ENCODE data around the gene SLC25A22.
A peak's percentile ranks its signal among the peaks of the same experiment; 100 is the strongest.

The SLC25A22 gene

DNA sequence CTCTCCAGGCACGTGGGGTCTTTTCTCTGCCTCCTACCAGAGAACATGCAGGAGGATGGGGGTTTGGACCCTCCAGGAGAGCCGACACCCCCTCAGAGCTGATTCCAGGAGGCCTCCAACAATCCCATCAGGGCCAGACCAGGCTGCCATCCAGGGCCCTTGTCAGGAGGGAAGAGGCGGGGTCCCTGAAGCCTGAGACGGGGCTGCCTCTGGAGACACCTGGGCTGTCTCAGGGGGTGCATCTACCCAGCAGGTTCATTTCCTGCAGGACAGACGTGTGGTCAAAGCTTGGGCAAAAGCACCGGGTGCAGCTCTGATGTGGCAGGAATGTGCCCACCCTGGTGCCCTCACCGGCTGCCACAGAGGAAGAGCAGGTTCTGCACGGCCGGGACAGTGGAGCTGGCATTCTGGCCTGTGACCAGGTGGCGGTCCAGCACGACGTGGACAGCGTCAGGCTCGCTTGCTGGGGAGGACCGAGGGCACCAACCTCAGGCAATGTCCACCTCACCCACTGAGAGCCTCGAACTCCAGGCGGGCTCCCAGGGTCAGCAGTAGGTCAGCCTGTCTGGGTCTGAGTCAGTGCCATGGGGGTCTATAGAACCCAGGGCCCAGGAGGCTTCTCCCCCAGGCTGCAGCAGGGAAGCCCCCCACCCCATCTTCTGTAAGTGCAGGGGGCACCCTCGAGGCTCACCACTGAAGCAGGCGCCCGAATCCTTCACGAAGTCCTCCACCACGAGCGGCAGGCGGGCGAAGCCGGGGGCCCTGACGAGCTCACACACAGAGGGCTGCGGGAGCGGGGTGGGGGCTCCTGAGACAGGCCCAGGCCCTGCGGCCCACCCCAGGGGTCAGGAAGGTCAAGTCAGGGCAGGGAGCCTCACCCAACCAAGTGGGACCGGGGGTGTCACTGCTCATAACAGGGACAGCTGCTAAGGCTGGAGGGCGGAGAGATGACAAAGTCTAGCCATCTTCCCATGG, 27.2 kb downstream of the SLC25A22 start:
- no peak for DNase-seq

DNA sequence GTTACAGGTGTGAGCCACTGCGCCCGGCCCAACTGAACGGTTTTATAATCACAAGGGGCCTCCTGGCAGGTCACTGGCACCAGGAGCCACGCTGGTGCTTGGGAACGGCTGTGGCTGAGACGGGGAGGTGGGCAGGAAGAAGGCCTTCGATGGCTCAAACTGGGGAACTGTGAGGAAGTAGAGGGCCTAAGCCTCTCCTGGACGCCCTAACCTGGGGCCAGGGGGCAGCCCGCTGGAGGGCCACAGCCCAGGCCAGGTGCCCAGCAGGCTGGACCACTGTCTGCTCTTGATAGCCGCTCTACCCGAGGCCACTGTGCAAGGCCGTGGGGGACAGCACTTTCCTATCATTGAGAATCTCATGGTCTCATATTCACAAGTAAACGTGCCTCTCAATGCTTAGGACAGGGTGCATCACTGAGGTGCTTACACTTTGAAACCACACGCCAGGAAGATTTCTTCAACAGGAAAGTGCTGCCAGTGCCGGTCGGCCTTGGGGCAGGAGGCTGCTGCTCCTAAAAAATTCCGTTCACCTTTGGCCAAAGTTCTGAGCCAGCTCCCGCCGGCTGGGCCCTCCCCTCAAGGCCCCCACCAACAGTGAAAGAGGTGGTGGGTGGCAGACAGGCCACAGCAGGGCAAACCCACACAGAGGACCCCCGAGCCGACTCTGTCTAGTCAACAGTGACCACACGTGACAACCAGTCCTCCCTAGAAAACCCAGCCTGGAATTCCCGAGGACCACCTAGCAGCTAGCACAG, 28.0 kb downstream of the SLC25A22 start:
- no peak for DNase-seq

DNA sequence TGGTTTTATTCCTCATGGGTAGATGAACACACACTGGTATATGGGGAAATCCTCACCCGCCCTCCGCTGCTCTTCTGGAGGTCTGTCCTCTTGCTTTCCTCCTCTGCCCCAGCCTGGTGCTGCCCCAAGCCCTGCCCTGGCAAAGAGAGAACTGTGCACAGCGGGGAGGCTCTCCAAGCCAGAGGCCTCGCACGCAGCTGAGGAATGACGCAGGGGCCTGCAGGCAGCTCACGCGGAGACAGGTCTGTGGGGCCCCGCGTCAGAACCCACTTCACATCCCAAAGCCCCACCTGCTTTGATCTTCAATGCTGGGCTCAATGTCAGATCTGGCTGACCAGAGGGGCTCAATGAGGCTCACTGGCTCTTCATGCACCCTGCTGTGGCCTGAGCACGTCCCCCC, 30.8 kb downstream of the SLC25A22 start:
- DNase-seq, result no peak

DNA sequence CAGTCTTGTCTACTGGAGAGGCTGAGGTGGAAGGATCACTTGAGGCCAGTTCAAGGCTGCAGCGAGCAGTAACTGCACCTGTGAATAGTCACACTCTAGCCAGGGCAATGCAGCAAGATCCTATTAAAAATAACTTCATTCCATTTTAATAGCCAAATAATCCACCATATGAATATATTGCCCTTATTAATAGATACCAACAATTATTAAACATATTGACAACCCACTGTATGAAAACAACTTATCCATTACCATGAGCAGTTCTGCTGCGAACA, 31.2 kb downstream of the SLC25A22 start:
- no peak for DNase-seq

DNA sequence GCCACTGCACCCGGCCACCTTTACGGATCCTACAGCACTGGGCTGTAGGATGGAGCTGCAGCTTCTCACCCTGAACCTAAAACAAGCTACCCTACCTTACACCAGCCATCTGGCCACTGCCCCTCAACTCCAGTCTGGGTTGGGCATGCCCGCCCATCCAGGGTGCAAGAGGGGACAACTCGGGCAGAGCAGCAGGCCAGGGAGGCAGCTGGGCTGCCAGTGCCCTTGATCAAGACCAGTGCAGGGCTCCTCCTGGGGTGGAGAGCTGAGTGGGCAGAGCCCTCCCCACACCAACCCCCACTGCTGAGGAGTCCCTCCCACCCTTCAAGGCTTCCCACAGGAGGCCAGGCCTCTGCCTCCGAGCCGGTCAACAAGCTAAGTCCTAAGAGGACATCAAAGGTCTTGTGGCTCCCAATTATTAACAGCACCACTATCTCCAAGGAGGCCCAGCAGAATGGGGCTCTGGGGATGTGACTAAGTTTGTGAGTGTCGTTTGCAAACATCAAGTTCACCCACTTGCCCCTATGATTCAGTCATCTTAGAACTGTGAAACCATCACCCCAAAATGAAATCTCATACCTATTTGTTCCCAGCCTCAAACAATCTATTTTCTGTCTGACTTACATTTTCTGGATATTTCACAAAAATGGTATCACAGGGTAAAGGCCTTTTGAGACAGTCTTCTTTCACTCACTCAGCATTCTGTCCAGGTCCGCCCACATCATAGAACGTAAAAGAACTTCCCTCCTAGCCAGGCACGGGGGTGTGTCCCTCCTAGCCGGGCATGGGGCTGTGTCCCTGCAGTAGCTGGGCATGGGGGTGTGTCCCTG, 31.8 kb downstream of the SLC25A22 start:
- DNase-seq, result peak; percentile 54 to 64 (median 58)

DNA sequence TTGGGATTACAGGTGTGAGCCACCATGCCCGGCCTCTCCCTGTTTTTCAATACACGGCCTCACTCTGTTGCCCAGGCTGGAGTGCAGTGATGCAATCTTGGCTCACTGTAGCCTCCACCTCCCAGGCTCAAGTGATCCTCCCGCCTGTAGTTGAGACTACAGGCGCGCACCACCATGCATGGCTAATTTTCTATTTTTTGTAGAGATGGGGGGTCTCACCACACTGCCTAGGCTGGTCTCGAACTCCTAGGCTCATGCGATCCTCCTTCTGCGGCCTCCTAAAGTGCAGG, 32.3 kb downstream of the SLC25A22 start:
- no peak for DNase-seq

DNA sequence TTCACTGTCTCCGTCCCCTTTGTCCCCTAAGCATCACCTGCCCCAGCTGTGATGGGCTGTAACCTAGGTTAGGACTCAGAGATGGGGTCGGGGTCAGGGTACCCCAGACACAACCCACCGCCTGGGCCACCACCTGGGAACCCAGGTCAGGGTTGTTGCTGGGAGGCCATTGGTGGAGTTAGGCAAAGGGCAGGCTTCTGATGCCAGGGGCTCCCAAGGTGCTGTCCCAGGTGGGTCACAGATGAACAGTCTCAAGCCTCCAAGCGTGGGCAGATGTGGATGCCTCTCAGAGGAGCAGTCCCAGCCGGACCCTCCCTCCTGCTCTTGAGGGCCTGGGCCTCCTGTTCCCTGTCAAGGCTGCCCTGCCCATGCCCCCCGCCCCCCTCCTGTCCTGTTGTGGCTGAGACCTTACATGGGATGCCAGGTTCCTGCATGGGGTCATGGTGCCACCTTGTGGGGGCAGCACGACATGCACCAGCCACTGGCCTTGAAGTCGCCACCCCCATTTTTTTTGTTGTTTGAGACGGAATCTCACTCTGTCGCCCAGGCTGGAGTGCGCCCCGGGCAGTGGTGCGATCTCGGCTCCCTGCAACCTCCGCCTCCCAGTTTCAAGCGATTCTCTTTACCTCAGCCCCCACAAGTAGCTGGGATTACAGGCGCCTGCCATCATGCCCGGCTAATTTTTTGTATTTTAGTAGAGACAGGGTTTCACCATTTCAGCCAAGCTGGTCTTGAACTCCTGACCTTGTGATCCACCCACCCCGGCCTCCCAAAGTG, 32.9 kb downstream of the SLC25A22 start:
- DNase-seq, result peak; percentile 68 to 74 (median 69)

DNA sequence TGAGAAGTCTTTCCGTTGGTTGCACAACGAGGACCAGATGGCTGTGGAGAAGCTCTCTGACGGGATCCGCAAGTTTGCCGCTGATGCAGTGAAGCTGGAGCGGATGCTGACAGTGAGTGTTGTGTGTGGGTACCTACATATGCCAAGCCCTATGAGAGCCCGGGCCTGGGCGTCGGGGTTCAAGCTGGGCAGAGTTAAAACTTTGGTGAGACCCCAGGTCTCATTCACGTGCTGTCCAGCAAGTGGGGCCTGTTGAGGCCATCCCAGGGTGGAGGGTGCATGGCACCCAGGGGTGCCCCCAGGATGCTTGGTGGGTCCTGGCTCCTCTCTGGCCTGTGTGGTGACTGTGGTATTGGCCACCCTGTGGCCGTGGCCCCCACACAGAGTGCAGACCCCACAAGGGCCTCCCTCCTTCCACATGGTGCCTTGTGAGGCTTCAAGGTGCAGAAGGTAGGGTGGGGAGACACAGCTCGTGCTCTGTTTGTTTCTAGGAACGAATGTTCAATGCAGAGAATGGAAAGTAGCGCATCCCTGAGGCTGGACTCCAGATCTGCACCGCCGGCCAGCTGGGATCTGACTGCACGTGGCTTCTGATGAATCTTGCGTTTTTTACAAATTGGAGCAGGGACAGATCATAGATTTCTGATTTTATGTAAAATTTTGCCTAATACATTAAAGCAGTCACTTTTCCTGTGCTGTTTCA, 33.6 kb downstream of the SLC25A22 start:
- no peak for DNase-seq

DNA sequence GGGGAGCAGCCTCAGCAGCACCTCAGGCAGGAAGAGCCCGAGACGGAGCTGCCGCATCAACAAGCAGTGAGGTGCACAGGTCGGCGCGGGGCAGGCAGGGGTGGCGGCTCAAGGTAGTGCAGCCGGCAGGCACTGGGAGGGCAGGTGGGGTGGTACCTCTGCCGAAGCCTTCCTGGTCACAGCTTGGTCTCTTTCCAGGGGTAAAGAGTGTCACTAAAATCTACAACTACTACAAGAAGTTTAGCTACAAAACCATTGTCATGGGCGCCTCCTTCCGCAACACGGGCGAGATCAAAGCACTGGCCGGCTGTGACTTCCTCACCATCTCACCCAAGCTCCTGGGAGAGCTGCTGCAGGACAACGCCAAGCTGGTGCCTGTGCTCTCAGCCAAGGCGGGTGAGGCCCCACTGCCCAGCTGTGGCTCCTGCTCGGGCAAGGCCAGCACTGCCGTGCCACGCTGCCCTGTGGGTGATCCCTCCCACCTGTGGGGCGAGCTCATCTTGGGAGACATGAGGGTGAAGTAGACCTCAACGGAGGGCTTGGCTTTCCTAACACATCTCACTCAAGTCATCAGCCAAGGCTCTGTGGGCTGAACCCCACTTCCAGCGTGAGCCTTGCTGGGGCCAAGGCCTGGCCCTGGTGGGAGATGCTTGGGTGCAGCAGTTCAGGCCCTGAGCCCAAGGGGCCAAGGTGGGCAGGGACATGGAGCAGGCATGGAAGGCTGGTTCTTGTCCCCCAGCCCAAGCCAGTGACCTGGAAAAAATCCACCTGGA, 34.3 kb downstream of the SLC25A22 start:
- no peak for DNase-seq

DNA sequence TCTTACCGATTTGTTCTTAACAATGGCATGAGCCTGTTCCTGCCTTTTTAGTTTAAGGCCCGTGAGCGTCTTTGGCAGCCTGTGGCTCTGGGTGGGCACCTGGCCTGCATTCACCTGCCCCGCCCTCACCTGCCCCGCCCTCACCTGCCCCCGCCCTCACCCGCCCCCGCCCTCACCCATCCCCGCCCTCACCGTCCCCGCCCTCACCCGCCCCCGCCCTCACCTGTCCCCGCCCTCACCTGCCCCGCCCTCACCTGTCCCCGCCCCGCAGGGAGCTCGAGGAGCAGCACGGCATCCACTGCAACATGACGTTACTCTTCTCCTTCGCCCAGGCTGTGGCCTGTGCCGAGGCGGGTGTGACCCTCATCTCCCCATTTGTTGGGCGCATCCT, 35.0 kb downstream of the SLC25A22 start:
- DNase-seq, result no peak

DNA sequence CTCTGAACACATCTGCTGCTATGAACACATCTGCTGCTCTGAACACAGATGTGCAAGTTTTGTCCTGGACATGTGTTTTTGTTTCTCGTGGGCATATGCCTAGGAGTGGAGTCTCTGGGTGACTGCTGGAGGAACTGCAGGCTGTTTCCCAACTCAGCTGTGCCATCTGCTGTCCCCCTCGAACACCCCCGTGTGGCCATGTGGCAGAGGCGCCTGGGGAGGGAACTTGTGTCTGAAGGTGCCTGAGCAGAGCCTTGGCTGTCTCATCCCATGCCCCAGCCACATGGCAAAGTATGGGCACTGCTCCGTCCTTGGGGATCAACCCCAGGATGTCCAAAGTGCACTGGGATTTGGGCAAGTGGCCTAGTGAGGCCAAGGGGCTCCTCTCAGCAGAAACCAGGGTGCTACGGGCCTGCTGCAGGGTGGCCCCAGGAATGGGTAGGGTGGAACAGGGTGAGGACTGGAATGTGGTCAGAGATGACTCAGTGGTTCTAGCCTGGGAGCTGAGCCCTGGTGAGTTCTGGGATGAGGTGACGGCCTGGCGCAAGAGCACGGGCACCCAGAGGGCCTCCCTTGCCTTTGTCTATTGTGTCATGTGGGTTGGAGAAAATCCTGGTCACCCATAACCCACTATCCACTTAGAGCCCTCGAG, 35.5 kb downstream of the SLC25A22 start:
- DNase-seq, result peak; percentile 61 to 80 (median 63)

DNA sequence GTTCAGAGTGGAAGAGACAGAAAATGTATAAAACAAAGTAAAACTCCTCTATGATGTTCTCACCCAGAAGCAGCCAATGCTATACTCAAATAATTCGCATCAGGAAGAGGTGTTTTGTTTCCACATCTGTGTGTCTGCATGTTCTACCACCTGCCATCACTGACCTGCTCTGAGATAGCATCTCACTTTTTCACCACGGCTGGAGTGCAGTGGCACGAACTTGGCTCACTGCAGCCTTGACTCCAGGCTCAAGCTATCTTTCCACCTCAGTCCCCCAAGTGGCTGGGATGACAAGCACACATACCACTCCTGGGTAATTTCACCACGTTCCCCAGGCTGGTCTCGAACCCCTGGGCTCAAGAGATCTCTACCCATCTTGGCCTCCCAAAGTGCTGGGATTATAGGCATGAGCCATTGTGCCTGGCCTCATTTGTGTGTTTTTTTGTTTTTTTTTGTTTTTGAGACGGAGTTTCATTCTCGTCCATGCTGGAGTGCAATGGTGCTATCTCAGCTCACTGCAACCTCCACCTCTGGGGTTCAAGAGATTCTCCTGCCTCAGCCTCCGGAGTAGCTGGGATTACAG, 36.5 kb downstream of the SLC25A22 start:
- DNase-seq, result no peak

DNA sequence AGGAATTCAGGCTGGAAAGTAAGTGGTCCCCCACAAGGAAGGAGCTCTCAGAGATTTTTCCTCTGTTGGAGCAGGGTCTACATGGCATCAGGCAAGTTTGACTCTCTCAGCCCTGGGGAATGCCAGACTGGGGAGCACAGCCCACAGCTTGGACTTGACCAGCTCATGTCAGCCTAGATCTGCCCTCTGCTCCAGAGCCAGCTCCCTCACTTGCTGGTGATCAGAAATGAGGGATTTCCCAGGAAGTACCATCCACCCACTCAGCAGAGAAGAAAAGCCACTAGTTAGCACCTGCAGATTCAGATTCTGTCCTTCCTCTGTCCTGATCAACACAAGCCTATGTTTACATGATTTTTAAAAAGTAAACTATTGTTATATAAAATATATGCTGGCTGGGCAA, 37.8 kb downstream of the SLC25A22 start:
- peak; percentile 38 to 61 (median 61) for DNase-seq

DNA sequence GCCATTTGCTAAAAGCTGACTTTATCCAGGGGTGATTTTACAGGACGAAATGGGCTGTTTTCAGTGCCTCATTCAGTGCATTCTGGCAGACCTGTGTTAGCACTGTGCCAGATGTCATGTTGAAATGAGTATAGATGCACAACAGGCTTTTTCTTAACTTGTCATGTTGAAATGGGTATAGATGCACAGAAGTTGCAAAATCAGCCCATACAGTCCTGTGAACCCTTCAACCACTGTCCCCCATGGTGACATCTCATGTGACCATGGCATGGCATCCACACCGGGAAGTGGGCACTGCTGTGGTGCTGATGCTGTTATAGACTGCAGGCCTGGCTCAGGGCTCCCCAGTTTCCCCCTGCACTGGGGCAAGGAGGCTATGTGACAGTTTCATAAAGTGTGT, 48.4 kb downstream of the SLC25A22 start:
- DNase-seq, result peak; percentile 32 to 48 (median 44)

DNA sequence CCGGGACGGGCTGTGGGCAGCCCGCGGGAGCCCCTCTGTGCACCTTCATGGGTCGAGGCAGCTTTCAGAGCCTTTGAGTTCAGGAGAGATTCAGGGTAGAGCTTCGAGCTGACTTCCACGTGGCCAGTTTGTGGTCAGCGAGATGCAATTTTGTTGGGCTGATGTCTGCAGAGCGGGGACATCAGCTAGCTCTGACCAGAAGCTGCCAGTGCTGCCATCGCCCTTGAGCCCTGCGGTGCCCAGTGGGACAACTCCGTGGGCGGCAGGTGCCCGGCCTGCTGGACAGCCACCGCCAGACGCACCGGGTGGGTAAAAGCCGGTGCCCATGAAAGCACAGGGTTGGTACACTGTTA, 50.1 kb downstream of the SLC25A22 start:
- peak in 1 of 3 donors; percentile 57 for DNase-seq

DNA sequence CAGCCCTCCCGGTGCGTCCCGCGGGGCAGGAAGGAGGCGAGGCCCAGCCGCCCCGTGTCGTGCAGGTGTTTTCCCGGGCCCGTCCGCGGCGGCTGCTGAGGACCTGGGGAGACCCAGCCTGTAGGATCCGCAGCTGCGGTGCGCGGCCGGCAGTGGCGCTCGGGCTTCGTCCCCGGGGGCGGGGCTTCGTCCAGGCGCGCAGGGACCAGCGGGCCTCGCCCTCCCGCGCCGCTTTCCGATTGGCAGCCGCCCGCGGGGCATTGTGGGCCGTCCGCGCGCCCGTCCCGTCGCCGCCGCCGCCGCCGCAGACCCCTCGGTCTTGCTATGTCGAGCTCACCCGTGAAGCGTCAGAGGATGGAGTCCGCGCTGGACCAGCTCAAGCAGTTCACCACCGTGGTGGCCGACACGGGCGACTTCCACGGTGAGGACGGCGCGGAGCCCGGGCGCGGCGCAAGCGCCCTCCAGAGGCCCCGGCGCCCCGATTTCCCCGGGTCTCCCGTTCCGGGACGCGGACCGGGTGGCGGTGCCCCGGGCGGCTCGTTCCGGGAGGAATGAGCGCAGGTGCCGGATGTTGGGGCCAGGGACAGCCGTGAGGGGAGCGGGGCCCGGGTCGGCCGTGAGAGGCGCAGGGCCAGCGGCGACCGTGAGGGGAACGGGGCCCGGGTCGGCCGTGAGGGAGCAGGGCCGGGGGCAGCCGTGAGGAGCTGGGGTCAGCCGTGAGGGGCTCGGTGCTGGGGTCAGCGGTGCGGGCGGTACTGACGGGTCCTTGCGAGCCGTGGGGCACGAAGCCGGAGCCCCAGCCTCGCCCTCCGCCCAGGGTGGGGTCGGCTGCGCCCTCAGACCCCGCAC, 50.7 kb downstream of the SLC25A22 start, which contains the start of gene TALDO1:
TALDO1 (plus strand) TSS at position 307 of the 849 bp plus-strand sequence; CDS start at position 325, 18 bp downstream.
- peak; percentile 94 to 99 (median 97) for DNase-seq

DNA sequence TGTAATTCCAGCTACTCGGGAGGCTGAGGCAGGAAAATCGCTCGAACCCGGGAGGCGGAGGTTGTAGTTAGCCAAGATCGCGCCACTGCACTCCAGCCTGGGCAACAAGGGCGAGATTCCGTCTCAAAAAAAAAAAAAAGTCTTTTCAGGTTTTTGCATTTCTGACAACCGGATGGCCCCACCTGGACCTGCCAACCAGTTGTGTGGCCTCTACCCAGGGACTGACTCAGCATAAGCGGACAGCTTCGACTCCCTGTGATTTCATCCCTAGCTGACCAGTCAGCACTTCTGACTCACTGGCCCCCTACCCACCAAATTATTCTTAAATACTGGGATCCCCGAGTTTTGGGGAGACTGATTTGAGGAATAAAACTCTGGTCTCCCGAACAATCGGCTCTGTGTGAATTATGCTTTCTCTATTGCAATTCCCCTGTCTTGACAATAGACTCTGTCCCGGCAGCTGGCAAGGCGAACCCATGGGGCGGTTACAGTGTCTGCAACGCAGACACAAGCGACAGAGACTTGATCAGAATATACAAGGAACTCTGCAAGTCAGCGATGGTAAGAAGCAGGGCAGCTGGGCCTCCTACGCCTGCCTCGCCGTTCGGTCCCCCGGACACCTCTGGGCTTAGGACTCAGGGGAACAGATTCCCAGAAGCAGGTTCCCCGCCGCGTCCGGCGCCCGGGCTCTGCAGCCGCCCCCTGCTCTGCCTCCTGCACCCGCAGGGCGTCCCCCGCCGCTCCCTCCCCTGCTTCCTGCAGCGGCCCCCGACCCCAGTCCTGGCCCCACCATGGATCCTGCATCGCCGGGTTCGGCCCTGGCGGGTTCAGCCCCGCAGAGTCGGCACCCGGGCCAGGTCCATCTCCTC, 51.6 kb downstream of the SLC25A22 start:
- peak; percentile 30 to 50 (median 46) for DNase-seq

DNA sequence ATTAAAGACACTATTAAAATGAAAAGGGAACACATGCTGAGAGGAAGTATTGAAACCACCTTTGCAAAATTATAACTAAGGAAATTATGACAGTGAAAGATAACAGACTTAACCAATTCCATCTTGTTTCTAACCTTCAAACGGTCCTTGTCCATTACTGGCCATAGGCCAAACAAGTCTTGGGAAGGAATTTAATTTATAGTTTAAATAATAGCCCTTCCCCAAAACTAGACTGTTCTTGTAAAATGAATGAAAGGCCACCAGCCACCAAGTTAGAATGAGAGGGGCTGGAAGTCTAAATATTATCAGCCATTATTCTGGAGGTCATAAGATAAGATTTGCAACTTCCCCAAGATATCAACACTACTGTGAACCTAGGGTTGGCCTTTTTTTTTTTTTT, 52.7 kb downstream of the SLC25A22 start:
- no peak for DNase-seq

All from suppressor macrophage treated with lipopolysaccharide for 1 hour (primary cell).